Stomach (tissue), 4 donors: ENCODE measurements around the gene HNRNPD.

Experiments
- EP300 ChIP-seq: sonication (generic); formaldehyde crosslinking; IDR thresholded peaks from one replicate; pipeline ENCODE4 v1.6.1; 2017; ENCODE audit warnings: antibody characterized with exemption
- POLR2A ChIP-seq, 4 donors: fragments of 450-650 bp; IDR thresholded peaks; one replicate each; pipeline ENCODE4 v1.6.1; 2016; ENCODE audit warnings: antibody characterized with exemption in 4 of 4, control low read depth in 2 of 4, mild to moderate bottlenecking in 1 of 4, moderate library complexity in 1 of 4
- POLR2AphosphoS5 ChIP-seq, 3 donors: sonication (generic); formaldehyde crosslinking; IDR thresholded peaks; one replicate each; pipeline ENCODE4 v1.6.1; 2016; ENCODE audit warnings: antibody characterized with exemption in 3 of 3
- TF ChIP-seq, protein P1 (sequence below), 7 experiments: fragments of 450-650 bp in 4 of 7; fragments of 200-600 bp in 3 of 7; sonication (generic) in 3 of 7; IDR thresholded peaks; one replicate each; pipeline ENCODE4 v1.5.1; 2016 to 2019; ENCODE audit warnings: antibody characterized with exemption in 7 of 7, control low read depth in 2 of 7, mild to moderate bottlenecking in 1 of 7

DNA sequence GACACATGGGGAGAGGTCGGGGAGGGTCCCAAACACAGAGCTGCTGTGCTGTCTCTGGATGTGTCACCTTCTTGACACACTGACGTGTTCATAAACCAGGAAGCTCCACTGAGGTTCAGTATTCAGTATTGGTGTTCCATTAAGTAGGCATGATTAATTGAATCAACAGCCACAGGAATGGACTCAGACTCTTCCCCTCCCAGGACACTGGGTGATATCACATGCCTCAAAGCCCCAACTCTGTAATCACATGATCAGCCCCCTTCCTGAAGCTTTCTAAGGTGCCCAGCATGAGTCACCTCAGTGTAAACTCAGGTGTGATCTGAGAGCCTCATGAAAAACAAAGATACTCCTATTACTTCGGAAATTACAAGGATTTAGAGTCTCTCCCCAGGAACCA is 21.1 kb upstream of the HNRNPD start:
- TF ChIP-seq POLR2AphosphoS5 (IDR thresholded peaks at IDR 0.05) (peak in 2 of 3 donors; percentile 21 to 52), EP300 (no peak), POLR2A (IDR thresholded peaks at IDR 0.05) (no peak)
- TF ChIP-seq, protein P1, sequence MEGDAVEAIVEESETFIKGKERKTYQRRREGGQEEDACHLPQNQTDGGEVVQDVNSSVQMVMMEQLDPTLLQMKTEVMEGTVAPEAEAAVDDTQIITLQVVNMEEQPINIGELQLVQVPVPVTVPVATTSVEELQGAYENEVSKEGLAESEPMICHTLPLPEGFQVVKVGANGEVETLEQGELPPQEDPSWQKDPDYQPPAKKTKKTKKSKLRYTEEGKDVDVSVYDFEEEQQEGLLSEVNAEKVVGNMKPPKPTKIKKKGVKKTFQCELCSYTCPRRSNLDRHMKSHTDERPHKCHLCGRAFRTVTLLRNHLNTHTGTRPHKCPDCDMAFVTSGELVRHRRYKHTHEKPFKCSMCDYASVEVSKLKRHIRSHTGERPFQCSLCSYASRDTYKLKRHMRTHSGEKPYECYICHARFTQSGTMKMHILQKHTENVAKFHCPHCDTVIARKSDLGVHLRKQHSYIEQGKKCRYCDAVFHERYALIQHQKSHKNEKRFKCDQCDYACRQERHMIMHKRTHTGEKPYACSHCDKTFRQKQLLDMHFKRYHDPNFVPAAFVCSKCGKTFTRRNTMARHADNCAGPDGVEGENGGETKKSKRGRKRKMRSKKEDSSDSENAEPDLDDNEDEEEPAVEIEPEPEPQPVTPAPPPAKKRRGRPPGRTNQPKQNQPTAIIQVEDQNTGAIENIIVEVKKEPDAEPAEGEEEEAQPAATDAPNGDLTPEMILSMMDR (IDR thresholded peaks at IDR 0.05): no peak
